ENCODE measurements around the gene RAB3GAP2. TPM values are rescaled to one million over a fixed set of nuclear protein-coding genes. Genes with fewer than 3 reads are reported as not detected.
"Not testable (repeated sequence)": the region's sequence is repeated elsewhere in the genome, so short reads cannot be mapped to it uniquely, and the experiment has no call there.

RAB3GAP2 gene
- total and polyA plus RNA-seq, 4 experiments from 2014 or later: 24.1 to 44.9 (median 37.8) TPM

- Histone ChIP-seq H3K27me3 (ENCODE audit: insufficient read depth, low read length) (no peaks in the 10 kb centered on the region), H3K4me3 (ENCODE audit: low read length in 2 of 2) (no peak overlapping the region), H3K36me3 (ENCODE audit: insufficient read depth, low read length) (no peaks in the 10 kb centered on the region), H3K27ac (ENCODE audit: low read depth, low read length) (no peak overlapping the region), H3K9me3 (ENCODE audit: control insufficient read depth in 1 of 2, low read length in 2 of 2) (no peaks in the 10 kb centered on the region), H3K4me1 (ENCODE audit: insufficient read depth, low read length) (peaks cover 47% of the 10 kb centered on the region)
- ChIA-PET POLR2A (ENCODE audit: partially characterized antibody) (no interaction called here), CTCF (ENCODE audit: partially characterized antibody) (interaction anchor here (0.5 kb wide), 1 partner anchor 249 kb away, joined by 4 read pairs; no protein-coding TSS in a partner anchor)
- intact Hi-C loops (cut with micrococcal nuclease): no loop called here
- Mint-ChIP-seq H3K9me3 (no peaks in the 10 kb centered on the region), H3K4me3 (no peak overlapping the region), H3K4me1 (peaks cover 43 to 61% (median 54%) of the 10 kb centered on the region in 4 donors), H3K36me3 (peaks cover 8 to 18% of the 10 kb centered on the region in 2 donors), H3K27me3 (no peaks in the 10 kb centered on the region), H3K27ac (peak overlapping the region in 1 of 7 donors; percentile 67)
- no peak for DNase-seq
Observed at GRCh38 chr1:220221269-220221668, 51.0 kb downstream of the RAB3GAP2 start.

GRCh38 chr1:220220699-220221040 is 51.6 kb downstream of the RAB3GAP2 start:
- Mint-ChIP-seq H3K27ac (peak overlapping the region in 5 of 7 donors; percentile 16 to 85 (median 67)), H3K4me1 (peaks cover 41 to 55% (median 49%) of the 10 kb centered on the region in 4 donors), H3K36me3 (peaks cover 8 to 15% of the 10 kb centered on the region in 2 donors), H3K4me3 (peak overlapping the region in 2 of 8 donors; percentile 11 to 38)
- H3K4me3 ChIP-seq (ENCODE audit: low read length in 2 of 2); H3K9me3 Mint-ChIP-seq; H3K27me3 ChIP-seq (ENCODE audit: insufficient read depth, low read length); DNase-seq; H3K36me3 ChIP-seq (ENCODE audit: insufficient read depth, low read length); H3K27me3 Mint-ChIP-seq; POLR2A ChIA-PET (ENCODE audit: partially characterized antibody); intact Hi-C loops (cut with micrococcal nuclease); H3K9me3 ChIP-seq (ENCODE audit: control insufficient read depth in 1 of 2, low read length in 2 of 2); H3K27ac ChIP-seq (ENCODE audit: low read depth, low read length): not testable (repeated sequence)
- CTCF ChIA-PET (ENCODE audit: partially characterized antibody): interaction anchor here (1.0 to 1.6 kb wide), 3 partner anchors 15 to 65 kb away, joined by 3 to 4 read pairs (median 3); no protein-coding TSS in a partner anchor
- H3K4me1 ChIP-seq (ENCODE audit: insufficient read depth, low read length): peaks cover 45% of the 10 kb centered on the region

GRCh38 chr1:220219865-220220698 is 52.2 kb downstream of the RAB3GAP2 start:
- no peak for DNase-seq
- no peak overlapping the region for H3K4me3 ChIP-seq (ENCODE audit: low read length in 2 of 2)
- H3K27me3 ChIP-seq (ENCODE audit: insufficient read depth, low read length): no peaks in the 10 kb centered on the region
- Mint-ChIP-seq H3K27me3 (no peaks in the 10 kb centered on the region), H3K4me1 (peaks cover 35 to 49% (median 44%) of the 10 kb centered on the region in 4 donors), H3K36me3 (peaks cover 8 to 9% of the 10 kb centered on the region in 2 donors), H3K27ac (peak overlapping the region in 6 of 7 donors; percentile 3 to 85 (median 20)), H3K9me3 (no peaks in the 10 kb centered on the region), H3K4me3 (peak overlapping the region in 3 of 8 donors; percentile 8 to 20 (median 10))
- no peak overlapping the region for H3K27ac ChIP-seq (ENCODE audit: low read depth, low read length)
- H3K9me3 ChIP-seq (ENCODE audit: control insufficient read depth in 1 of 2, low read length in 2 of 2): no peaks in the 10 kb centered on the region
- CTCF ChIA-PET (ENCODE audit: partially characterized antibody): interaction anchor here (0.8 to 2.0 kb wide), 10 partner anchors 8 to 513 kb away, joined by 3 to 7 read pairs (median 3); no protein-coding TSS in a partner anchor
- peaks cover 39% of the 10 kb centered on the region for H3K4me1 ChIP-seq (ENCODE audit: insufficient read depth, low read length)
- H3K36me3 ChIP-seq (ENCODE audit: insufficient read depth, low read length): no peaks in the 10 kb centered on the region
- intact Hi-C loops (cut with micrococcal nuclease): loop anchor here (5.0 kb wide), 2 partner anchors 512 to 557 kb away; no protein-coding TSS in a partner anchor
- POLR2A ChIA-PET (ENCODE audit: partially characterized antibody): no interaction called here

GRCh38 chr1:220219136-220219442 is 53.2 kb downstream of the RAB3GAP2 start:
- intact Hi-C loops (cut with micrococcal nuclease): loop anchor here (5.0 kb wide), 2 partner anchors 513 to 558 kb away; no protein-coding TSS in a partner anchor
- Histone ChIP-seq H3K27ac (ENCODE audit: low read depth, low read length) (no peak overlapping the region), H3K27me3 (ENCODE audit: insufficient read depth, low read length) (no peaks in the 10 kb centered on the region), H3K4me3 (ENCODE audit: low read length in 2 of 2) (no peak overlapping the region), H3K4me1 (ENCODE audit: insufficient read depth, low read length) (peaks cover 32% of the 10 kb centered on the region), H3K9me3 (ENCODE audit: control insufficient read depth in 1 of 2, low read length in 2 of 2) (no peaks in the 10 kb centered on the region), H3K36me3 (ENCODE audit: insufficient read depth, low read length) (no peaks in the 10 kb centered on the region)
- Mint-ChIP-seq H3K27me3 (no peaks in the 10 kb centered on the region), H3K27ac (peak overlapping the region in 2 of 7 donors; percentile 11 to 66), H3K36me3 (peaks cover 8 to 10% of the 10 kb centered on the region in 2 donors), H3K9me3 (no peaks in the 10 kb centered on the region), H3K4me1 (peaks cover 28 to 41% (median 36%) of the 10 kb centered on the region in 4 donors), H3K4me3 (no peak overlapping the region)
- POLR2A ChIA-PET (ENCODE audit: partially characterized antibody): interaction anchor here (0.7 kb wide), 1 partner anchor 56 kb away, joined by 3 read pairs; no protein-coding TSS in a partner anchor
- no peak for DNase-seq
- CTCF ChIA-PET (ENCODE audit: partially characterized antibody): interaction anchor here (1.0 to 2.0 kb wide), 9 partner anchors 9 to 514 kb away, joined by 3 to 7 read pairs (median 3); no protein-coding TSS in a partner anchor

GRCh38 chr1:220218397-220219135 is 53.7 kb downstream of the RAB3GAP2 start:
- Mint-ChIP-seq H3K27ac (peak overlapping the region in 1 of 7 donors; percentile 3), H3K4me1 (peaks cover 29 to 40% (median 36%) of the 10 kb centered on the region in 4 donors), H3K36me3 (peaks cover 10 to 11% of the 10 kb centered on the region in 2 donors)
- not testable (repeated sequence) for H3K9me3 ChIP-seq (ENCODE audit: control insufficient read depth in 1 of 2, low read length in 2 of 2); H3K9me3 Mint-ChIP-seq; H3K4me3 ChIP-seq (ENCODE audit: low read length in 2 of 2); H3K36me3 ChIP-seq (ENCODE audit: insufficient read depth, low read length); H3K27ac ChIP-seq (ENCODE audit: low read depth, low read length); H3K27me3 Mint-ChIP-seq; H3K27me3 ChIP-seq (ENCODE audit: insufficient read depth, low read length); H3K4me3 Mint-ChIP-seq
- ChIA-PET POLR2A (ENCODE audit: partially characterized antibody) (interaction anchor here (0.7 kb wide), 1 partner anchor 56 kb away, joined by 3 read pairs; no protein-coding TSS in a partner anchor), CTCF (ENCODE audit: partially characterized antibody) (interaction anchor here (0.6 to 2.0 kb wide), 7 partner anchors 9 to 515 kb away, joined by 3 to 7 read pairs (median 4); no protein-coding TSS in a partner anchor)
- intact Hi-C loops (cut with micrococcal nuclease): loop anchor here (5.0 kb wide), 2 partner anchors 514 to 559 kb away; no protein-coding TSS in a partner anchor
- DNase-seq: peak in 4 of 5 donors; percentile 18 to 26 (median 22)
- H3K4me1 ChIP-seq (ENCODE audit: insufficient read depth, low read length): peaks cover 32% of the 10 kb centered on the region

- H3K27ac Mint-ChIP-seq: peak overlapping the region in 2 of 7 donors; percentile 6 to 10
- no peaks in the 10 kb centered on the region for H3K27me3 Mint-ChIP-seq
- Histone ChIP-seq H3K27me3 (ENCODE audit: insufficient read depth, low read length) (no peaks in the 10 kb centered on the region), H3K36me3 (ENCODE audit: insufficient read depth, low read length) (no peaks in the 10 kb centered on the region), H3K4me1 (ENCODE audit: insufficient read depth, low read length) (peaks cover 32% of the 10 kb centered on the region), H3K9me3 (ENCODE audit: control insufficient read depth in 1 of 2, low read length in 2 of 2) (no peaks in the 10 kb centered on the region), H3K27ac (ENCODE audit: low read depth, low read length) (no peak overlapping the region), H3K4me3 (ENCODE audit: low read length in 2 of 2) (no peak overlapping the region)
- DNase-seq: peak in 1 of 5 donors; percentile 3
- ChIA-PET CTCF (ENCODE audit: partially characterized antibody) (interaction anchor here (0.8 to 1.6 kb wide), 6 partner anchors 8 to 516 kb away, joined by 3 to 5 read pairs (median 3); no protein-coding TSS in a partner anchor), POLR2A (ENCODE audit: partially characterized antibody) (no interaction called here)
- H3K4me1 Mint-ChIP-seq: peaks cover 25 to 37% (median 30%) of the 10 kb centered on the region in 4 donors
- H3K9me3 Mint-ChIP-seq: no peaks in the 10 kb centered on the region
- H3K36me3 Mint-ChIP-seq: peaks cover 18% of the 10 kb centered on the region in 2 donors
- no peak overlapping the region for H3K4me3 Mint-ChIP-seq
- intact Hi-C loops (cut with micrococcal nuclease): loop anchor here (5.0 kb wide), 2 partner anchors 515 to 560 kb away; no protein-coding TSS in a partner anchor
Observed at GRCh38 chr1:220217383-220217988, 54.8 kb downstream of the RAB3GAP2 start.

Measured in CD4-positive, alpha-beta memory T cell (primary cell).